GM23338 (cell line): ENCODE results near the gene TARS2. TPM values are rescaled to one million over a fixed set of nuclear protein-coding genes. Genes with fewer than 3 reads are reported as not detected.

Experiments
- ATAC-seq: fragments of 200-7000 bp; cut with Tn5 transposase; 3 replicates; pipeline ENCODE4 v1.9.1; 2020
- DNase-seq: peaks from one replicate; pipeline ENCODE4 v3.0.0-alpha.2; 2015; ENCODE audit warnings: low spot score
- H2AFZ ChIP-seq: fragments of 200-600 bp; sonication (generic); 2 replicates; pipeline ENCODE4 v1.8.0; 2016; ENCODE audit warnings: antibody characterized with exemption, mild to moderate bottlenecking, moderate library complexity
- H3F3A ChIP-seq: fragments of 200-600 bp; sonication (generic); replicated peaks from 2 replicates; pipeline ENCODE4 v1.8.0; 2017; ENCODE audit warnings: antibody characterized with exemption, mixed run types, low read depth
- H3K27ac ChIP-seq: fragments of 200-600 bp; sonication (generic); 2 replicates; pipeline ENCODE4 v1.6.1; 2016; ENCODE audit warnings: low read depth
- H3K27me3 ChIP-seq: fragments of 200-600 bp; sonication (generic); 2 replicates; pipeline ENCODE4 v1.8.0; 2016; ENCODE audit warnings: mild to moderate bottlenecking, mixed run types, moderate library complexity; ENCODE audit not compliant: insufficient read depth
- H3K36me3 ChIP-seq: fragments of 200-600 bp; sonication (generic); 2 replicates; pipeline ENCODE4 v1.8.0; 2016; ENCODE audit warnings: mild to moderate bottlenecking; ENCODE audit not compliant: insufficient read depth
- H3K4me1 ChIP-seq: fragments of 200-600 bp; sonication (generic); 2 replicates; pipeline ENCODE4 v1.8.0; 2016; ENCODE audit warnings: mild to moderate bottlenecking, moderate library complexity; ENCODE audit not compliant: insufficient read depth
- H3K4me2 ChIP-seq: fragments of 200-600 bp; sonication (generic); 2 replicates; pipeline ENCODE4 v1.7.1; 2017; ENCODE audit warnings: mixed run types
- H3K4me3 ChIP-seq: fragments of 200-600 bp; sonication (generic); 2 replicates; pipeline ENCODE4 v1.6.1; 2016; ENCODE audit warnings: mixed run types
- H3K79me2 ChIP-seq: fragments of 200-600 bp; sonication (generic); replicated peaks from 2 replicates; pipeline ENCODE4 v1.8.0; 2017; ENCODE audit warnings: mild to moderate bottlenecking; ENCODE audit not compliant: insufficient read depth
- H3K9me2 ChIP-seq: fragments of 200-600 bp; sonication (generic); 2 replicates; pipeline ENCODE4 v1.8.0; 2017; ENCODE audit not compliant: insufficient read depth
- H4K20me1 ChIP-seq: fragments of 200-600 bp; sonication (generic); replicated peaks from 2 replicates; pipeline ENCODE4 v1.8.0; 2017; ENCODE audit warnings: mild to moderate bottlenecking; ENCODE audit not compliant: insufficient read depth
- H3K27ac Mint-ChIP-seq: 2 replicates; pipeline ENCODE4 v1.8.0; 2020; ENCODE audit warnings: inconsistent platforms, mild to moderate bottlenecking, moderate library complexity, mixed read lengths
- H3K27me3 Mint-ChIP-seq: 3 replicates; pipeline ENCODE4 v1.8.0; 2022; ENCODE audit warnings: low read depth, mild to moderate bottlenecking, moderate library complexity, mixed read lengths, inconsistent platforms; ENCODE audit not compliant: insufficient read depth, poor library complexity
- H3K36me3 Mint-ChIP-seq: 3 replicates; pipeline ENCODE4 v1.8.0; 2021; ENCODE audit warnings: low read depth, mild to moderate bottlenecking, inconsistent platforms, moderate library complexity, mixed read lengths
- H3K4me1 Mint-ChIP-seq: 3 replicates; pipeline ENCODE4 v1.8.0; 2020; ENCODE audit warnings: mild to moderate bottlenecking, inconsistent platforms, mixed read lengths
- H3K4me3 Mint-ChIP-seq: 3 replicates; pipeline ENCODE4 v1.8.0; 2021; ENCODE audit warnings: moderate library complexity, mild to moderate bottlenecking, inconsistent platforms, mixed read lengths
- H3K9me3 Mint-ChIP-seq: 3 replicates; pipeline ENCODE4 v1.8.0; 2020; ENCODE audit warnings: moderate library complexity, mild to moderate bottlenecking, inconsistent platforms, mixed read lengths
- EZH2 ChIP-seq: fragments of 200-600 bp; sonication (generic); IDR thresholded peaks from one replicate; pipeline ENCODE4 v1.8.0; 2017; ENCODE audit warnings: antibody characterized with exemption, mild to moderate bottlenecking, low read depth; ENCODE audit not compliant: unreplicated experiment
- EZH2phosphoT487 ChIP-seq: fragments of 200-600 bp; sonication (generic); IDR thresholded peaks from one replicate; pipeline ENCODE4 v1.8.1; 2018; ENCODE audit warnings: antibody characterized with exemption; ENCODE audit not compliant: unreplicated experiment
- POLR2AphosphoS5 ChIP-seq: IDR thresholded peaks from 2 replicates; pipeline ENCODE4 v1.6.1; 2016; ENCODE audit warnings: antibody characterized with exemption, low read depth
- ZNF114 ChIP-seq: fragments of 250-450 bp; sonication (Bioruptor Pico); IDR thresholded peaks from 2 replicates; pipeline ENCODE4 v1.5.0; 2020; ENCODE audit warnings: mild to moderate bottlenecking, moderate library complexity
- ZNF331 ChIP-seq: fragments of 250-450 bp; sonication (Bioruptor Pico); IDR thresholded peaks from 2 replicates; pipeline ENCODE4 v1.5.0; 2020; ENCODE audit warnings: low read depth, mild to moderate bottlenecking, moderate library complexity
- polyA plus RNA-seq: library from polyadenylated mRNA; unstranded; fragments of >200 nt; fragmentation: Nextera tagmentation; extraction: Ambion mirVana; gene quantifications from 2 replicates; pipeline ENCODE4 v1.2.1, GENCODE V29; 2016
- total RNA-seq: library from RNA; depleted of rRNA; stranded (reverse); fragments of >200 nt; shearing (Covaris generic); gene quantifications from 2 replicates; pipeline ENCODE4 v1.2.3, GENCODE V29; 2014
- TF ChIP-seq, protein P1 (sequence below): fragments of 250-450 bp; sonication (Bioruptor Pico); IDR thresholded peaks from 2 replicates; pipeline ENCODE4 v1.5.0; 2020; ENCODE audit warnings: mild to moderate bottlenecking, moderate library complexity

The TARS2 gene
- total and polyA plus RNA-seq, 2 experiments from 2014 or later: 19.5 to 28.4 TPM

DNA sequence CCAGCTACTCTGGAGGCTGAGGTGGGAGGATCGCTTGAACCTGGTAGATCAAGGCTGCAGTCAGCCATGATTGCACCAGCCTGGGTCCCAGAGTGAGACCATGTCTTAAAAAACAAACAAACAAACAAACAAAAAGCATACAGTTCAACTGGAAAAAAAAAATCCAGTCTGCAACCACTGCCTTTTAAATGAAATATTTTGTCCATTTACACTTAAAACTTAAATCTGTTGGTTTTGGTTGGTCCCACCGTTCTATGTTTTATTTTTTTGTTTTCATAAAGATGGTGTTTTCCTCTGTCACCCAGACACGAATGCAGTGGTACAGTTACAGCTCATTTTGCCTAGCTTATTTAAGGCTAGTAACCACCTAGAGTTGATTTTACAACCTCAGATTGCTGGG is 38.1 kb downstream of the TARS2 start:
- no peak for ATAC-seq

More for the DNA sequence above, 38.1 kb downstream of the TARS2 start:
- Histone ChIP-seq H3F3A (no peaks in the 10 kb centered on the region), H3K79me2 (no peaks in the 10 kb centered on the region), H3K4me3 (no peak overlapping the region), H3K27me3 (no peaks in the 10 kb centered on the region), H3K36me3 (no peaks in the 10 kb centered on the region), H4K20me1 (no peaks in the 10 kb centered on the region), H2AFZ (no peak overlapping the region), H3K4me2 (no peak overlapping the region), H3K9me2 (no peaks in the 10 kb centered on the region), H3K27ac (no peak overlapping the region), H3K4me1 (no peaks in the 10 kb centered on the region)
- no peaks in the 10 kb centered on the region for H3K36me3 Mint-ChIP-seq
- H3K4me1 Mint-ChIP-seq: no peaks in the 10 kb centered on the region
- H3K27ac Mint-ChIP-seq: no peak overlapping the region
- no peaks in the 10 kb centered on the region for H3K9me3 Mint-ChIP-seq
- TF ChIP-seq POLR2AphosphoS5 (no peak), EZH2phosphoT487 (no peak), ZNF114 (CRISPR knock-in tag) (no peak), EZH2 (no peak), ZNF331 (CRISPR knock-in tag) (no peak)
- TF ChIP-seq, protein P1, sequence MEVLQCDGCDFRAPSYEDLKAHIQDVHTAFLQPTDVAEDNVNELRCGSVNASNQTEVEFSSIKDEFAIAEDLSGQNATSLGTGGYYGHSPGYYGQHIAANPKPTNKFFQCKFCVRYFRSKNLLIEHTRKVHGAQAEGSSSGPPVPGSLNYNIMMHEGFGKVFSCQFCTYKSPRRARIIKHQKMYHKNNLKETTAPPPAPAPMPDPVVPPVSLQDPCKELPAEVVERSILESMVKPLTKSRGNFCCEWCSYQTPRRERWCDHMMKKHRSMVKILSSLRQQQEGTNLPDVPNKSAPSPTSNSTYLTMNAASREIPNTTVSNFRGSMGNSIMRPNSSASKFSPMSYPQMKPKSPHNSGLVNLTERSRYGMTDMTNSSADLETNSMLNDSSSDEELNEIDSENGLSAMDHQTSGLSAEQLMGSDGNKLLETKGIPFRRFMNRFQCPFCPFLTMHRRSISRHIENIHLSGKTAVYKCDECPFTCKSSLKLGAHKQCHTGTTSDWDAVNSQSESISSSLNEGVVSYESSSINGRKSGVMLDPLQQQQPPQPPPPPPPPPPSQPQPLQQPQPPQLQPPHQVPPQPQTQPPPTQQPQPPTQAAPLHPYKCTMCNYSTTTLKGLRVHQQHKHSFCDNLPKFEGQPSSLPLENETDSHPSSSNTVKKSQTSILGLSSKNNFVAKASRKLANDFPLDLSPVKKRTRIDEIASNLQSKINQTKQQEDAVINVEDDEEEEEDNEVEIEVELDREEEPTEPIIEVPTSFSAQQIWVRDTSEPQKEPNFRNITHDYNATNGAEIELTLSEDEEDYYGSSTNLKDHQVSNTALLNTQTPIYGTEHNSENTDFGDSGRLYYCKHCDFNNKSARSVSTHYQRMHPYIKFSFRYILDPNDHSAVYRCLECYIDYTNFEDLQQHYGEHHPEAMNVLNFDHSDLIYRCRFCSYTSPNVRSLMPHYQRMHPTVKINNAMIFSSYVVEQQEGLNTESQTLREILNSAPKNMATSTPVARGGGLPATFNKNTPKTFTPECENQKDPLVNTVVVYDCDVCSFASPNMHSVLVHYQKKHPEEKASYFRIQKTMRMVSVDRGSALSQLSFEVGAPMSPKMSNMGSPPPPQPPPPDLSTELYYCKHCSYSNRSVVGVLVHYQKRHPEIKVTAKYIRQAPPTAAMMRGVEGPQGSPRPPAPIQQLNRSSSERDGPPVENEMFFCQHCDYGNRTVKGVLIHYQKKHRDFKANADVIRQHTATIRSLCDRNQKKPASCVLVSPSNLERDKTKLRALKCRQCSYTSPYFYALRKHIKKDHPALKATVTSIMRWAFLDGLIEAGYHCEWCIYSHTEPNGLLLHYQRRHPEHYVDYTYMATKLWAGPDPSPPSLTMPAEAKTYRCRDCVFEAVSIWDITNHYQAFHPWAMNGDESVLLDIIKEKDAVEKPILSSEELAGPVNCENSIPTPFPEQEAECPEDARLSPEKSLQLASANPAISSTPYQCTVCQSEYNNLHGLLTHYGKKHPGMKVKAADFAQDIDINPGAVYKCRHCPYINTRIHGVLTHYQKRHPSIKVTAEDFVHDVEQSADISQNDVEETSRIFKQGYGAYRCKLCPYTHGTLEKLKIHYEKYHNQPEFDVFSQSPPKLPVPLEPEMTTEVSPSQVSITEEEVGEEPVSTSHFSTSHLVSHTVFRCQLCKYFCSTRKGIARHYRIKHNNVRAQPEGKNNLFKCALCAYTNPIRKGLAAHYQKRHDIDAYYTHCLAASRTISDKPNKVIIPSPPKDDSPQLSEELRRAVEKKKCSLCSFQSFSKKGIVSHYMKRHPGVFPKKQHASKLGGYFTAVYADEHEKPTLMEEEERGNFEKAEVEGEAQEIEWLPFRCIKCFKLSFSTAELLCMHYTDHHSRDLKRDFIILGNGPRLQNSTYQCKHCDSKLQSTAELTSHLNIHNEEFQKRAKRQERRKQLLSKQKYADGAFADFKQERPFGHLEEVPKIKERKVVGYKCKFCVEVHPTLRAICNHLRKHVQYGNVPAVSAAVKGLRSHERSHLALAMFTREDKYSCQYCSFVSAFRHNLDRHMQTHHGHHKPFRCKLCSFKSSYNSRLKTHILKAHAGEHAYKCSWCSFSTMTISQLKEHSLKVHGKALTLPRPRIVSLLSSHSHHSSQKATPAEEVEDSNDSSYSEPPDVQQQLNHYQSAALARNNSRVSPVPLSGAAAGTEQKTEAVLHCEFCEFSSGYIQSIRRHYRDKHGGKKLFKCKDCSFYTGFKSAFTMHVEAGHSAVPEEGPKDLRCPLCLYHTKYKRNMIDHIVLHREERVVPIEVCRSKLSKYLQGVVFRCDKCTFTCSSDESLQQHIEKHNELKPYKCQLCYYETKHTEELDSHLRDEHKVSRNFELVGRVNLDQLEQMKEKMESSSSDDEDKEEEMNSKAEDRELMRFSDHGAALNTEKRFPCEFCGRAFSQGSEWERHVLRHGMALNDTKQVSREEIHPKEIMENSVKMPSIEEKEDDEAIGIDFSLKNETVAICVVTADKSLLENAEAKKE (CRISPR knock-in tag): no peak
- no peaks in the 10 kb centered on the region for H3K27me3 Mint-ChIP-seq
- H3K4me3 Mint-ChIP-seq: no peak overlapping the region
- no peak for DNase-seq
